ENCODE results near the gene CEP20. TPM values are rescaled to one million over a fixed set of nuclear protein-coding genes. Genes with fewer than 3 reads are reported as not detected.
A peak's percentile ranks its signal among the peaks of the same experiment; 100 is the strongest.
"Not testable (repeated sequence)": the region's sequence is repeated elsewhere in the genome, so short reads cannot be mapped to it uniquely, and the experiment has no call there.

Gene CEP20
- total RNA-seq, 1 donor from 2014 or later: 32.0 TPM

DNA sequence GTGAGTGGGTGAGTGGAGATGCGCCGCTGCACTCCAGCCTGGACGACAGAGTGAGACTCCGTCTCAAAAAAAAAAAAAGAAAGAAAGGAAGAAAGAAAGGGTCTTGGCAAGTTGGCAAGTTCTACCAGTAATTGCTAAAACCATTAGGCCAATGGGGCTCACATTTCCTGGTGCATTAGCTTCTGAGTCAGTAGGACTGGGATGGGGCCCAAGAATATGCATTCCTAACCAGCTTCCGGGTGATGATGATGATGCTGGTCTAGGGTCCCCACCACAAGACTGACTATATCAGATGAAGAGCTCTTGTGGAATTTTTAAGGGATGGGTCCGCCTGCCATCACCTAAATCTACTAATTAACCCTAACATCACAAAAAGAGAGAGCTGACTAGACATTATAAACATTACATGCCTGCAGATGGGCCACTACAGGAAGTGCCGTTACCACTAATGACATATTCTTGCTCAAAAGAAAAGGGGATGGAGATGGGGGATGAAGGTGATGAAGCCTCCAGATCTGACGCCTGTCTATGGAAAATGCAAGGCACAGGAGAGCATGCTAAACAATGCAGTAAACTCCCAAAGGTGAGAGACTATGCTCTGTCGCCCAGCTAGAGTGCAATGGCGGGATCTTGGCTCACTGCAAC lies 44.6 kb downstream of the CEP20 start:
- DNase-seq (ENCODE audit: missing footprints) (no peak), ATAC-seq (no peak)
- intact Hi-C loops (cut with DNase I): no loop called here

- intact Hi-C loops (cut with DNase I): not testable (repeated sequence)
These were observed 49.2 kb downstream of the CEP20 start for GRCh38 chr16:15839204-15839603.

GRCh38 chr16:15837761-15838160 lies 50.6 kb downstream of the CEP20 start:
- intact Hi-C loops (cut with DNase I): no loop called here
- DNase-seq (ENCODE audit: missing footprints) (no peak), ATAC-seq (no peak)

More at GRCh38 chr16:15839204-15839603, 49.2 kb downstream of the CEP20 start:
- not testable (repeated sequence) for DNase-seq (ENCODE audit: missing footprints); ATAC-seq

- ATAC-seq (no peak), DNase-seq (ENCODE audit: missing footprints) (no peak)
- intact Hi-C loops (cut with DNase I): no loop called here
These were observed 51.3 kb downstream of the CEP20 start for GRCh38 chr16:15836965-15837611.

DNA sequence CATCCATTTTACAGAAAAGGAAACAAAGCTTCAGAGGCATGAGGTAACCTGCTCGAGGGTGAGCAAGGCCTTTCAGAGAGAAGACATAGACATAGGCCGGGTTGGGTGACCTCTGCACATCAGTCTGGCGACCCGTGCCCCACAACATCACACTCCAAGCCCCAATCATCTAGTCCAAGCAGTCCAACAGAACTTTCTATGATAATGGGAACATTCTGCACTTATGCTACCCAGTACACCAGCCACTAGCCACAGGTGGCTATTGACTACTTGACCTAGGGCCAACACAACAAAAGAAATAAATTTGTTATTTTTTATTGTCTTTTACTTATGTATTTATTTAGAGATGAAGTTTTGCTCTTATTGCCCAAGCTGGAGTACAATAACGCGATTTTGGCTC lies 52.3 kb downstream of the CEP20 start:
- DNase-seq (ENCODE audit: missing footprints) (no peak), ATAC-seq (no peak)
- intact Hi-C loops (cut with DNase I): no loop called here

DNA sequence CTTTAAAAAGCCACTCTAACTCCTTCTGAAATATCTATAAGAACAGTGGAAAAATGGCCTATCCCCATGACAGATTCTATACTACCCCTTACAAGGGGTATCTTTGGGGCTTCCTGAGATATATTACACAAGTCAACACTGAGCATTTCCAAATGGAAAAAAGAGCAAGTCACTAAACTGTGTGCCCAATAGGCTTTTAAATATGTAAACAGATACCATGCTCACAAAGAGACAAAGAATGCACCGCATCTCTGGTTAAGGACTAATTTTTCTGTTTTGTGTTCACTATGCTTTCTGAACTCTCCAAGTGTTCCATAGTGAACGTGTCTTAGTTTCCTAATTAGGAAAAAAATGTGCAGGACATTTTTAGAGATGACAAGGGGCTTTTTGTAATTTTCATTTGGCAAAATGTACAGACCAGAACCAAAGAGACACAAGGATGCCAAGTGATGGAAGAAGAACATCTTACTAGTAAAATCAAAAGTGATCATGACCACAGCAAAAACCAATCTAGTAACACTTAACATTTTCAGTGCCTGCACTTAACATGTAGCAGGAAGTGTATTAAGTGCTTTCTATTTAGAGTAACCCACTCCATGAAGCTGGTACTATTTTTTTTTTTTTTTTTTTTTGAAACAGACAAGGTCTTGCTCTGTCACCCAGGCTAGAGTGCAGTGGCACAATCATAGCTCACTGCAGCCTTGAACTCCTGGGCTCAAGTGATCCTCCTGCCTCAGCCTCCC lies 53.1 kb downstream of the CEP20 start:
- DNase-seq (ENCODE audit: missing footprints) (no peak), ATAC-seq (no peak)
- intact Hi-C loops (cut with DNase I): no loop called here

GRCh38 chr16:15834502-15834901 lies 53.9 kb downstream of the CEP20 start:
- ATAC-seq: no peak
- no peak for DNase-seq (ENCODE audit: missing footprints)
- intact Hi-C loops (cut with DNase I): no loop called here

- DNase-seq (ENCODE audit: missing footprints) (no peak), ATAC-seq (no peak)
- intact Hi-C loops (cut with DNase I): no loop called here
These were observed 54.9 kb downstream of the CEP20 start for GRCh38 chr16:15833541-15833940.

- ATAC-seq (no peak), DNase-seq (ENCODE audit: missing footprints) (no peak)
- intact Hi-C loops (cut with DNase I): no loop called here
These were observed 56.2 kb downstream of the CEP20 start for GRCh38 chr16:15832241-15832640.

DNA sequence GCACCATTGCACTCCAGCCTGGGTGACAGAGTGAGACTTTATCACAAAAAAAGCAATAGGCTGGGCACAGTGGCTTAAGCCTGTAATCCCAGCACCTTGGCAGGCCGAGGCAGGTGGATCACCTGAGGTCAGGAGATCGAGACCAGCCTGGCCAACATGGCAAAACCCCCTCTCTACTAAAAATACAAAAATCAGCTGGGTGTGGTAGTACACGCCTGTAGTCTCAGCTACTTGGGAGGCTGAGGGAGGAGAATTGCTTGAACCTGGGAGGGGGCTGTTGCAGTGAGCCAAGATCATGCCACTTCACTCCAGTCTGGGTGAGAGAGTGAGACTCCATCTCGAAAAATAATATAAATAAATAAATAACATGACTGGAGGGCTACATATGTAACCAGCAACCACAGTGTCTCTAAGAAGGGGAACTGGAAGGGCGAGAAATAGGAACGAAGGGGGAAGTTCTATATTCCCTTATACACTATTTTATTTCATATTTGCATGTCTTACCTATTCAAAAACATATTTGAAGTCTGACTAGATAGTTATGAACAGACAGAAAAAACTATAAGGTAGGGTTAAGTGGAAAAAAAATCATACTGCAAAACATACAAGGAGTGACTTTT lies 57.5 kb downstream of the CEP20 start:
- intact Hi-C loops (cut with DNase I): no loop called here
- ATAC-seq: no peak
- DNase-seq (ENCODE audit: missing footprints): no peak

- ATAC-seq (peak; percentile 85), DNase-seq (ENCODE audit: missing footprints) (peak; percentile 80)
- intact Hi-C loops (cut with DNase I): no loop called here
These were observed 58.9 kb downstream of the CEP20 start for GRCh38 chr16:15829460-15829859.

DNA sequence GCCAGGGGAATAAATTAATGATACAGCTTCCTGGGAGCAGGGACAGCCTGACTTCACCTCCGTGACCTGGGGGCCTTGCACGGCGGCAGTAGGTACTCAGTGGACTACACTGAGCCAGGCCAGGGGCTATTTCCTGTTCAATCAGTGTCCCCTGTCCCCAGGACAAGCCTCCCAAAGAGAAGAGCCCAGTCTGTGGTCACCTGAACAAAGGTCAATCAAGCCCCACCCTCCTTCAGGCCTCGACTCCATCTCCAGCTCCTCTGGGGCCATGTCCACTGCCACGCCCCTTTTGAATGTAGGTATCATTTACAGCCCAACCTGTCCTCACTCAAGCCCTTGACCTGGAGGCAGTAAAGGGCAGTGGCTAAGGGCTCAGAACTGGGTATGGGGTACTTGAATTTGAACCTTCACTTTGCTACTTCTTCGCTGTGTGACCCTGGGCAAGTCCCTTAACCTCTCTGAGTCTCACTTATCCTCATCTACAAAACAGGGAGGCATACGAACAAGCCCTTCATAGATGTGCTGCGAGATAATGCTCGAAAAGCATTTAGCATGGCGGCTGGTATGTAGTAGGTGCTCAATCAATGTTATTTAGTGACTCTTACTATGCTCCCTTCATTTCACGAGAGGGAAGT lies 60.6 kb downstream of the CEP20 start:
- ATAC-seq: no peak
- DNase-seq (ENCODE audit: missing footprints): no peak
- intact Hi-C loops (cut with DNase I): no loop called here

- no peak for ATAC-seq
These were observed 61.1 kb downstream of the CEP20 start for GRCh38 chr16:15827299-15827698.

DNA sequence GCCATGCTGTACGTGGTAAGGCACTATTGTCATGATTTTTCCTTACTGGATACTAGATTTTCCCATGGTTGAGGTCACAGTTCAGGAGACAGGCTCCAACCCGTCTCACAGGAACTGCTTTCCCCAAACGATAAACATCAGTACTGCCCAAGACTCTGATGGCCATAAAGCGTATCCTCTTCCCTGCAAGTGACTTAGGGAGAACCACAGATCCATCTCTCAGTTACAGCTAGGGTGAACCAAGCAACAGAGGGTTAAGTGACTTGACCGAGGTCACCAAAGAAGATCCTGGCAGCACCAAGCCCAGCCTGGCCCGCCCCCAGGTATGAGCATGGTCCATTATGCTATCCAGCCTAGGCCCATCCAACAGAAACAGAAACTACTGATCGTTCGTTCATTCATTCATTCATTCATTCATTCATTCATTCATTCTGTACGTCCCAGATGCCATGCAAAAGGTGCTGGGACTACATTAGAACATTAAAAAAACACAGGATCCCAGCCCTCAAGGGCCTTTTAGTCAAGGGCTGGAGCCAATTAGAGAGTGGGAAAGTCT lies 62.6 kb downstream of the CEP20 start:
- no peak for ATAC-seq
- no peak for DNase-seq (ENCODE audit: missing footprints)
- intact Hi-C loops (cut with DNase I): no loop called here

More at GRCh38 chr16:15827299-15827698, 61.1 kb downstream of the CEP20 start:
- intact Hi-C loops (cut with DNase I): no loop called here
- no peak for DNase-seq (ENCODE audit: missing footprints)

- DNase-seq (ENCODE audit: missing footprints): no peak
- intact Hi-C loops (cut with DNase I): loop anchor here (2.0 kb wide), 1 partner anchor 56 kb away; no protein-coding TSS in a partner anchor
- ATAC-seq: no peak
These were observed 65.4 kb downstream of the CEP20 start for GRCh38 chr16:15822957-15823356.

DNA sequence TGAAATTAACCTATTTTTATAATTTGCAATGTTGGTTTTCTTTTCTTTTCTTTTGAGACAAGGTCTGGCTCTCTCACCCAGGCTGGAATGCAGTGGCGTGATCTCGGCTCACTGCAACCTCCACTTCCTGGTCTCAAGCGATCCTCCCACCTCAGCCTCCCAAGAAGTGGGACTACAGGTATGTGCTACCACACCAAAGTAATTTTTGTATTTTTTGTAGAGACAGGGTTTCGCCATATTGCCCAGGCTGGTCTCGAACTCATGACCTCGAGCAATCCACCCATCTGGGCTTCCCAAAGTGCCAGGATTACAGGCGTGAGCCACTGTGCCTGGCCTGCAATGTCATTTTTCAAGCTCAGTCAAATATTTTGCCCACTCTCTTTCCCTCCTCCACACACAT lies 67.6 kb downstream of the CEP20 start:
- DNase-seq (ENCODE audit: missing footprints) (no peak), ATAC-seq (no peak)
- intact Hi-C loops (cut with DNase I): no loop called here

DNA sequence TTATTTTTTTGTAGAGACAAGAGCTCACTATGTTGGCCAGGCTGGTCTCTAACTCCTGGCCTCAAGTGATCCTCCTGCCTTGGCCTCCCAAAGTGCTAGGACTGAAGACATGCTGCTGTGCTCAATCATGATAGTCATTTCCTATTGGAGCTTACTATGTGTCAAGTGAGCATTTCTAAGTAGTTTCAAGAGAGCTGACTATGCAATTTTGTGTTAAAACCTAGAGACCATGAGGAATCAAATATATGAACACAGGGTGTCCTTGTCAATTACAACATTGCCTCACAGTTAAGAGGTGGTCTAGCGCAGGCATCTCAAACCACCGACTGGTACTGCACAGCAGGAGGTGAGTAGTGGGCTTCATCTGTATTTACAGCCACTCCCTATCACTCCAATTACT lies 69.4 kb downstream of the CEP20 start:
- intact Hi-C loops (cut with DNase I): no loop called here
- ATAC-seq (no peak), DNase-seq (ENCODE audit: missing footprints) (no peak)

DNA sequence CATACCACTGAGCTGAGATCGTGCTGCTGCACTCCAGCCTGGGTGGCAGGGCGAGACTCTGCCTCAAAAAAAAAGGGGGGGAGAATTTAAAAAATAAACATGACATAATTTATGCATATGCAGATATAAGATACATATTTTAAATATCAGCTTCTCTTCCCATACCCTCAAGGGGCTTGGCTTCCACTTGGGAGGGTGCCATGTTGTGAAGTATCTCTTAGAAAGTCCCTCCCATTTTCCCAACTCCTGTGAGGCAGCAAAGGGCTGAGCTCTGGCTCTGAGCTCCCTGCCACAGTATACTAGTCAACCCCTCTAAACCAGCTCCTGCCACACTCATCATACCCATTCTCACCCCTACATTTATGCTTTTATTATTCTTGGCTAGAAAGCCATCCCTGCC lies 71.0 kb downstream of the CEP20 start:
- ATAC-seq (no peak), DNase-seq (ENCODE audit: missing footprints) (no peak)
- intact Hi-C loops (cut with DNase I): no loop called here

DNA sequence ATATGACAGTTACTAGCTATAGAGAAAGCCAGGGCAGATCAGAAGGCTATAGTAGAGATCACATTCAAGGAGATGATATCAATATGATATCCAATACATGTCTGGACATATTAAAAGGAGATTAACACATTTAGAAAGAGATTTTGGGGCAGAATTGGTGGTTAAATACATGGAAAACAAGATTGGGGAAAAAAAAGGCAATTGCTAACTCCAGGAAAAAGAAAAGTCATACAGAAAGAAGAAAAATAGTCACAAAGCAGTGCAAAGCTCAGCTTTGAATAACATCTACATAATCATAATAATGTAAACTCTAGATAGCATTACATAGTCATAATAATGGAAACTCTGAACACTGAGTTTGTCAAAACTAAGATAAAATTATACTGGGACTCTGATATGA lies 72.2 kb downstream of the CEP20 start:
- intact Hi-C loops (cut with DNase I): no loop called here
- ATAC-seq: no peak
- no peak for DNase-seq (ENCODE audit: missing footprints)
